GM19239 (cell line): ENCODE data around the gene RAB10.
"Not testable (repeated sequence)": the region's sequence is repeated elsewhere in the genome, so short reads cannot be mapped to it uniquely, and the experiment has no call there.

Experiments used
- DNase-seq: peaks from one replicate; pipeline ENCODE4 v3.0.0; 2011; ENCODE audit warnings: low spot score; ENCODE audit not compliant: insufficient read length
- FAIRE-seq: peaks from 2 replicates; lab custom pipeline; 2011; peaks lifted over from hg19 to GRCh38; lab: Jason Lieb, UNC

RAB10 gene

DNA sequence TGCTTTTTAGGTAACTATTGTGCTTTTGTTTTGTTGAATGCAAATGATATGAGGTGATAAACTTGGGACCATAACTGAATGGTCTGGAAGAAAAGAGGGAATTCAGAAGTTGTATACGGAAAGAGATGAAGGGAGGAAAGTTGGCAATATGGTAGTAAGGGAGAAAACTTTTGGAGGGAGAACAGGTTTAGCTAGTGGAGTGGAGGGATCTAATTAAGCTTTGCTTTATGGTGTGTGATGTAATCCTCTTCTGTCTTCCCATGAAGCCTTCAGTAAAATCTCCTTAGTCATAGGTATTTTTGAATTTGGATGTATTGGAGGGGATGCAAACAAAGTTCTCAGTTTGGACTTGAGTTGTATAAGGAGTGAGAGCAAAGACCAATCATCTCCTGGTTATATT, 20.2 kb upstream of the RAB10 start:
- FAIRE-seq, result no peak

DNA sequence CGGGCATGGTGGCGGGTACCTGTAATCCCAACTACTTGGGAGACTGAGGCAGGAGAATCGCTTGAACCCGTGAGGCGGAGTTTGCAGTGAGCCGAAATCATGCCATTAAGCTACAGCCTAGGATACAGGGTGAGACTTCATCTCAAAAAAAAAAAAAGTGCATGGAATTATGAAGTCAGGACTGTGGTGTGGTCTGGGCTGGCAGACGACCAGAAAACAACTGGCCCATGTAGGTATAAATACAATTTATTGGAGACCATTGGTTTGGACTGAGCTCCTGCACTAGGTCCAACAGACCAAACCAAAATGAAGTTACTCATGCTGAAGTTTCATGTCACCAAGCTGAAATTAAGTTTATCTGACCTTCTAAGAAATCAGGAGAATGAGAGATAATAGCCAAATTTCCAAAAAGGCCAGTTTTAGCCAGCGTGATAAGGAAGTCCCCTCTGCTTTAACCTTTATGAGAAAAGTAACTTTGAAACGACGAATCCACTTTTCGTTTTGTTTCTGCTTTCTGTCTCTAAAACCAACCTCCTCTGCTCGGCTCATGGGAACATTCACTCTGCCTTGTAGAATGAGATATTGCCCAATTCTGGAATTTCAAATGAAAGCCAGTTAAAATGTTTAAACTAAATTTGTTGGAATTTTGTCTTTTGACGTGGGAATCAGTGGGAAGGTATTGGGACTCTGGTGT, 17.7 kb upstream of the RAB10 start:
- FAIRE-seq (no peak), DNase-seq (no peak)

More for the DNA sequence above, 20.2 kb upstream of the RAB10 start:
- no peak for DNase-seq

DNA sequence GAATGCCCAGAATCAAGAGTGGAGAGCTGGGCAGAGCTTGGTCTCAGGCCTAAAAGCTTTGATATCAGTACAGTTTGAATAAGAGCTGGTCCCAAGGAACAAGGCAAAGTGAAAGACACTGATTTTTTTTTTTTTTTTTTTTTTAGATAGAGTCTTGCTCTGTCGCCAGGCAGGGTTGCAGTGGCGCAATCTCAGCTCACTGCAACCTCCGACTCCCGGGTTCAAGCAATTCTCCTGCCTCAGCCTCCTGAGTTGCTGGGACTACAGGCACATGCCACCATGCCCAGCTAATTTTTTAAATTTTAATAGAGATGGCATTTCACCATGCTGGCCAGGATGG, 17.2 kb upstream of the RAB10 start:
- not testable (repeated sequence) for DNase-seq, FAIRE-seq

DNA sequence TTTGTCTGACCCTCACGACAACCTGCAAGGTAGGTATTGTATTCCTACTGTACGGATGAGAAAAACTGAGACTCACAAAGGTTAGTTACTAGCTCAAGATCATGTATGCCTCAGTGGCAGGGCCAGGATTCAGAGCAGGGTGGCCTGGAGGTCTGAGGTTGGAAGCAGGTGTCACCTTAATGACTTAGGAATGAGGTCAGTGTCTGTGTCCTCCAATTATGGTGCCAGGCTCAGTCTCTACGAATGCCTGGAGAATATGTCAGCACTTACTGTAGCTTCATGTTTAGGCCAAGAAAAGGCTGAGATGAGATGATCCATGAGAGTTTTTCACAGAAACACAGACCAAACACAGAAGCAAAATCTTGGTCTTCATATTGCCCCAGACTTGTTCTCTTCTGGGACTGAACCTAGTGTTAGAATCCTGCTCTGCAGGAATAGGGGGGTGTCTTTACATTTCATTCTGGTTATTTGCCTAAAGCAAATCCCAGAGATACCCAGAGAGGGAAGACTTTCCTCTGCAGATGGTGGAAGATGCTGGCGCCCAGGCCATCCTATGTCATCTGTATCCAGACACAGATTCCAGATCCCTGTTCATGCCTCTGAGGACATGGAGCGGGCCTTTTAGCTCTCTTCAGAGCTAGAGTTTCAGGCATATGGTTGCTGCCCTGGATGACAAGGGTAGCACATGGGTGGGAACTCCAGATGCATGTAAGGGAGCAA, 16.3 kb upstream of the RAB10 start:
- FAIRE-seq (no peak), DNase-seq (no peak)

DNA sequence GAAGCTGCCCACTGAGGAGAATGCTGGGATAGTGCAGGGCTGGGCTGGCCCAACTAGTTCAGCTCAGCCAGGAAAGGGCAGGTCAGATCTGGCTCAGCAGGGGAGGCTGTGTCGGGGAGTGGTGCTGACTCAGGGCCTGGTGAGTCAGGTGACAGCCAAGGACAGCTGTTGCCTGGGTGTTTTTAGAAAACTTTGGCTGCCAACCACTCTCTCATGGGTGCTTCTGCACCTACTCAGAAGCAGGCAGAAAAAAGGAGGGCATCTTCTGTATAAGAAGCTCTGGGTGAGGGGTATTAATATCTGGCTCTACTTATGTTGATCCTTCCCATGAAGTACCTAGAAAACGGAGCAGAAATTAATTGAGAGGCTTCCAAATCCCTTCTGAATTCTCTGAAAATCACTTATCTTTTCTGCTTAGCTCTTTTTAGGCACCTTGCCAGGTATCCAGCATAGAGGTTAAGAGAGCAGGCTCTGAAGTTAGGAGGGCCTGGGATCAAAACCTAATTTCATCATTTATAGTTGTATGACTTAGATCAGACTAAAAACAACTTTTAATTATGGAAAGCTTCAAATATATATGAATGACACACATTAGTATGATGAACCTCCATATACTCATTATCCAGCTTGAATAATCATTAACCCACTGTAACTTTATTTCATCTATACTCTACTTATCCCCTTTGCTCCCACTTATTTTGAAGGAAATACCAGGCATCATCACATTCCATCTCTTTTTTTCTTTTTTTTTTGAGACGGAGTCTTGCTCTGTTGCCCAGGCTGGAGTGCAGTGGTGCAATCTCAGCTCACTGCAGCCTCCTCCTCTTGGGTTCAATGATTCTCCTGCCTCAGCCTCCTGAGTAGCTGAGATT, 15.5 kb upstream of the RAB10 start:
- DNase-seq, result no peak
- FAIRE-seq, result no peak

DNA sequence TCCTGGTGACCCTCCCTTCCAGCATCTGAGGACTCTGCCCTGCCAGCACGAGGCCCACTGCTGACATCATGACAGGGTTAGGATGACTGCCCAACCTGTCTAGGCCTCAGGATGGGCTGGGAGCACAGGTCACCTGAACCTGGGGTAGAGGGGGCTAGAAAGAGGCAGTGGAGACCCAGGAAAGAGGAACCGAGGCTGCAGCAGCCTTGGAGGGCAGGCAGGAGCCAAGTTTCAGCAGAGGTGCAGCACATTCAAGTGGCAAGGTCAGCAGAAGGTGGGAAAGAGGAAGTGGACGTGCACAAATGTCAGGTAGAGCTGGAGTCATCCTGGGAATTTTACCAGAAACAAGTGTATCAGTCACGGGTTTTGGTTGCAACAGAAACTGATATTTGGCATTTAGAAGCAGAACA, 13.6 kb upstream of the RAB10 start:
- FAIRE-seq, result no peak

DNA sequence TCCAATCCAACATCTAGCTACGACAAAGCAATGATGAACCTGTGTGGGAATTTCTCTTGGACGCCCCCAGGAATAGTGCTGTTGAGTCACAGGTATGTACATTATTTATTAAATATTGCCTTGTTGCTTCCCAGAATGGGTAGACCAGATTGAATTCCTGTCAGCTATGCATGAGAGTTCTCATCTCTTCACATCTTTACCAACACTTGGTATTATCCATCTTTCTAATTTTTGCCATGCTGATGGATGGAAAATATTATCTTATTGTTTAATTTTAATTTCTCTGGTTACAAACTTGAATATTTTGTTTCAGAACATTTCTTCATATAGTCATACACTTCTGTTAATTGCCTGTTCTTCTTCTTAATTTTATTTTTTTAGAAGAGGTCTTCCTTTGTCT, 9.6 kb upstream of the RAB10 start:
- FAIRE-seq (no peak), DNase-seq (no peak)

More for the DNA sequence above, 13.6 kb upstream of the RAB10 start:
- DNase-seq, result no peak

DNA sequence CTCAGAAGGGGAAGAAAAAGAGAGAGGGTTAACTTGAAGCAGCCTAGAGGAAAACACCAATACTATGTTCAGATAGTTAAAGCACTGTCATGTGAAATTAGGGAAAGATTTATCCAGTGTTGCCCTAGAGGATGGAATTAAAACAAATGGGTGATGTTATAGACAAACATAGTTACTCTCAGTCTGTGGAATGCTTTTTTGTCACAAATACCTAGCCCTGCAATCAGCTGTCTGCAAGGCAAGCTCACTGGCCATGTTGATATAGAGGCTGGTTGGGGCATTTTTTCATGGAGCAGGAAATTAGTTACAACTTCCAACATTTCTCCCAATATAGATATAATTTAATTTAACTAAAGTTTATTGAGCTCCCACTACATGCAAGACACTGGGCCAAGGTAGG, 8.4 kb upstream of the RAB10 start:
- DNase-seq (no peak), FAIRE-seq (no peak)

DNA sequence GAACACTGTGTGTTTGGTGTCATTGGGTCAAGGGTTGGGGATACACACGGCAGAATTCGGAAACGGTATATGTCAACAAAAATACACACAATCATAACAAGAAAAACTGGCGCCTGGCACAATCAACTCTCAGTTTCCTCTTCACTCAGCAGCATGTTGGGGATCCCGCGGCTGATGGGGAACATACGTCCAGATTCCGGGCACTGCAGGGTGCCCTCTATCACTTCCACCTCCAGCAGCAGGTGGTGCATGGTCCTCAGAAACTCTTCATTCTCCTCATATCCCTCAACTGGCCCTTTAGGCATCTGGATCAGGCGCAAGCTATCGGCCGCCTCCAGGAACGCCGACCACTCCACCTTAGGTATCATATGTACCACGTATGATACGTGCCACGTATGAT, 5.8 kb upstream of the RAB10 start:
- DNase-seq, FAIRE-seq: not testable (repeated sequence)

DNA sequence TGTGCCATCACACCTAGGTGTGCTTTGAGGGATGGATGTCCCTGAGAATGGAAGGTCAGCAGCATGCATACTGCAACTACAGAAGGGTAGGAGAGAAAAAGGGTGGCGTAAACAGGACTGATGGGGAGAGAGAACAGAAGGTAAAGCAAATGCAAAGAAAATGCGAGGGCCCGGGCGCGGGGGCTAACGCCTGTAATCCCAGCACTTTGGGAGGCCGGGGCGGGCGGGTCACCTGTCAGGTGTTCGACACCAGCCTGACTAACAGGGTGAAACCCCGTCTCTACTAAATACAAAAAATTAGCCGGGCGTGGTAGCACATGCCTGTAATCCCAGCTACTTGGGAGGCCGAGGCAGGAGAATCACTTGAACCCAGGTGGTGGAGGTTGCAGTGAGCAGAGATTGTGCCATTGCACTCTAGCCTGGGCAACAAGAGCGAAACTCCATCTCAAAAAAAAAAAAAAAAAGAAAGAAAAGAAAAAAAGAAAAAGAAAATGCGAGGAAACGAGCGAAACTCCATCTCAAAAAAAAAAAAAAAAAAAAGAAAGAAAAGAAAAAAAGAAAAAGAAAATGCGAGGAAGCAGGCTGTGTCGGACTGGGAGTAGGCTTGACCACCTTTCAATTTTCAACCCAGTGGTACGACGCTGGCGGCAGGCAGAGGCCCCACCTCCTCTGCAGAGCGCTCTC, 1.2 kb upstream of the RAB10 start:
- not testable (repeated sequence) for DNase-seq, FAIRE-seq

DNA sequence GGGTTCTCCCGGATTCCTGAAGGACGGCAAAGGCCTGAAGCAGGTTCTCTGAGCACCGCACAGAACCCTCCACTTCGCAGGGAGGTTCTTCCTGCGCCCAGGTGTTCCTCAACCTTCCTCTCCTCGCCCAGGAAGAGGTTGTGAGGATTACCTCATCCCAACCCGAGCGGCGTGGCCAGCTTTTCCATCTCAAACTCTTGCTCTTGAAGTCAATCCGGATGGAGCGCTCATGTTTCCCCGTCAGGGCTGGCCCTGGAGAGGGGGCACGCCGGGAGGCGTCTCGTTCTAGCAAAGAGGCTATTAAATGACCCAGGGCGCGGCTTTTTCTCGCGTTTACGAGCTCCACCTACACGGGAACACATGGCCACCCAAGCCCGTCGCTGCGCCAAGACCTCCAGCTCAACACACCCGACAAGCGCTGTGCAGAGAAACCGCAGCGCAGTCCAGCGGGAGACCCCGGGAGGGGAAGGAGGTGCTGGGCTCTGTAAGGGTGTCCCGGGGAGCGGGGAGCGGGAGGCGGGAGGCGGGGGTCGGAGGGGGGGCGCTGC, 540 bp upstream of the RAB10 start:
- no peak for DNase-seq
- peak; percentile 42 for FAIRE-seq

DNA sequence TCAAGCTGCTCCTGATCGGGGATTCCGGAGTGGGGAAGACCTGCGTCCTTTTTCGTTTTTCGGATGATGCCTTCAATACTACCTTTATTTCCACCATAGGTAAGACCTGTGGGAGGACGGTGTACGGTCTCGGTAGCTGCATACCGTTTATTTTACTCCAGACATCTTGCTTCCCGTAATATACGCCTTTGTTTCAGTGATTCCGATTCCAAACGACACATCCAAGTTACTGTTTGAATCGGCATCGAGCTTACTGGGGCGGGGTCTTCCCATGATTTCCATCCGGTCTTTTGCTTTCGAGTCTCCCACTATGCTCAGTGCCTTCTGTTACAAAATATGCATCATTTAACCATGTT, 731 bp downstream of the RAB10 start:
- FAIRE-seq, result peak; percentile 63
- no peak for DNase-seq

DNA sequence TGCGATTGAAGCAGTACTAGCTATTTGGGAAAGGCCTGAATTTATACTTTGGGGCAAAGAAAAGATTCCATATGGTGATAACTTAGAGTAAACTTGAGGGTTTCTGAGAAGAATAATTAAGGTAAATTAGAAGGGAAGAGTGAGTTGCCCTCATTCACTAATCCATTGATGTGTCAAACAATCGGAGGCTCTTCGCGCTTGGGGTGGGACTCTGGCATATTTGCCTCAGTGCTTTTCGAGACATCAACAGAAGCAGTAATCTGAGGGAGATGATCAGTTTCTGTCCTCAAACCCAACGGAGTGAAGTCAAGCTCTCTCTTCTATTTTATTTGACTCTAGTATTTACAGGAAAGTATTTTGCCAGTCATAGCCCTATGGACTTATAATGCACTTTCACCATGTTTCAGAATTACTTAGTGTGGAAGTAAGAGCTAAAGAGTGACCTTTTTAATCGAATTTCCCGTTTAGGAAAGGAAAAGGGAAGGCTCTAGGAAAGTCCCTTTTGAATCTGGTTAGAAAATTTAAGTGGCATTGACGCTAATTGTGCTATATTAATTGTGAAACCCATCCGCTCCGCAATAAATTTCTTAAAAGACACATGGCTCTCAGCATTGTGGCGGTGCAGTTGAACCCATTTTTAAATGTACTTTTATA, 1.3 kb downstream of the RAB10 start:
- peak; percentile 59 for FAIRE-seq
- no peak for DNase-seq

DNA sequence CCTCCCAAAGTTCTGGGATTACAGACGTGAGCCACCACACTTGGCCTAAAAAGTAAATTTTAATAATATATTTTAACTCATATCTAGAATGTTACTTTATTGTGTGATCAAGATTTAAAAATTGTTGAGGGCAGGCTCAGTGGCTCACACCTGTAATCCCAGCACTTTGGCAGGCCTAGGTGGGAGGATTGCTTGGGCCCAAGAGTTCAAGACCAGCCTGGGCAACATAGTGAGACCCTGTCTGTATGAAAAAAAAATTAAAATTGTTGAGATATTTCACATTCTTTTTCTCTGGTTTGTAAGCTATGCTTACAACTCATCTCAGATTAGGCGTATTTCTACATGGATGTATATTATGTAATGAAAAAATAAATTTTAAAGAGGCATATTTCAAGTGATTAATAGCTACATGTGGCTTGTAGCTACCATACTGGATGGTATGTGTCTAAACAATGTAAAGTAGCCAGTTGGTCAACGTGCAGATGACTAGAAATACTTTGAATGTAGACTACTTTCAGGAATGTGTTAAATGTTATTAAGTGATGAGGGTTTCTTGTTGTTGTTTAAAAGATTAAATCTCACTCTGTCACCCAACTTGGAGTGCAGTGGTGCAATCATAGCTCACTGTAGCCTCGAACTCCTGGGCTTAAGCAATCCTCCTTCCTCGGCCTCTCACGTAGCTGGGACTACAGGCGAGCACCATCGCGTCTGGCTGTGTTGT, 5.9 kb downstream of the RAB10 start:
- DNase-seq (no peak), FAIRE-seq (no peak)

DNA sequence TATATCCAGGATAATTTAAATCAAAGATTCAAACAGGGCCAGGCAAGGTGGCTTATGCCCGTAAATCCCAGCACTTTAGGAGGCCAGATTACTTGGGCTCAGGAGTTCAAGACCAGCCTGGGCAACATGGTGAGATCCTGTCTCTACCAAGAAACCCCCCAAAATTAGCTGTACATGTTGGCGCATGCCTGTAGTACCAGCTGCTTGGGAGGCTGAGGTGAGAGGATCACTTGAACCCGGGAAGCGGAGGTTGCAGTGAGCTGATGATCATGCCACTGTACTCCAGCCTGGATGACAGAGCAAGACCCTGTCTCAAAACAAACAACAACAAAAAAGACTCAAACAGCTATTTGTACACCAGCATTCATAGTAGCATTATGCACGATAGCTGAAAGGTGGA, 9.2 kb downstream of the RAB10 start:
- FAIRE-seq (no peak), DNase-seq (no peak)

DNA sequence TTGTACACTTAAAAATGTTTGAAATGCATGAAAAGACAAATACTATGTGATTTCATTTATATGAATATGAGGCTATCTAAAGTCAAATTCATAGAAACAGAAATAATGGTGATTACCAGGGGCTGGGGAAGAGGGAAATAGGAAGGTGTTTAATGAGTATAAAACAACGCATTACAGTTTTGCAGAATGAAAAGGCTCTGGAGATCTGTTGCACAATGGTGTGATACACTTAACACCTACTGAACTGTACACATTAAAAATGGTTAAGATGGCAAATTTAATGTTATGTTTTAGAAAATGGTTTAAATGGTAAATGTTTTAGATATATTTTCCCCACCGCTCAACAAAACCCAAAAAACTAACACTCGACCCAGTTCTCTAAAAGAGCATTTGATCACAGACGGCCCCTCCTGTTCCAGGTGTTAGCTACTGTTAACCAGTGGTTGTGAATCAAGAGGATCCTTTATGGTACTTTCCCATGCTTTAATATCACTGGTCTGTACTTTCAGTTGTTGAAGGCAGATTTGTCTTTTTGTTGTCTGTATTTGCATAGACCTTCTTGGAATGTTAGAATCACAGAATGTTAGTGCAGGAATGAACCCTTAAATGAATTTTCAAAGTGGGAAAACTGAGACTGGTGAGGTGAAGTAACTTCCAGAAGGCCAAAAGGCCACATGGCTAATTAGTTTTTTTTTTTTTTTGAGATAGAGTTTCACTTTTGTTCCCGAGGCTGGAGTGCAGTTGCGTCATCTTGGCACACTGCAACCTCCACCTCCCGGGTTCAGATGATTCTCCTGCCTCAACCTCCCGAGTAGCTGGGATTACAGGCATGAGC, 10.2 kb downstream of the RAB10 start:
- no peak for DNase-seq
- FAIRE-seq, result no peak

DNA sequence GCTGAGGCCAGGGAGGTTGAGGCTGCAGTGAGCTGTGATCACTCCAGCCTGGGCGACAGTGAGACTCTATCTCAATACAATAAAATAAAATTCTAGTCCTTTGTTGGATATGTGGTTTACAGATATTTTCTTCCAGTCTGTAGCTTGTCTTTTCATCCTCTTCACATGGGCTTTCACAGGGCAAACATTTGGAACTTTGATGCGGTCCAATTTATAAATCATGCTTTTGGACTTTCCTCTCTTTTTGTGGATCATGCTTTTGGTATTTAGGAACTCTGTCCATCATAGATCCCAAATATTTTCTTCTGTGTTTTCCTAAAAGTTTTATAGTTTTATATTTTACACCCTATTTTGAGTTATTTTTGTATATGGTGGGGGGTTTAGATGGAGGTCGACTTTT, 14.9 kb downstream of the RAB10 start:
- DNase-seq, result no peak
- no peak for FAIRE-seq

DNA sequence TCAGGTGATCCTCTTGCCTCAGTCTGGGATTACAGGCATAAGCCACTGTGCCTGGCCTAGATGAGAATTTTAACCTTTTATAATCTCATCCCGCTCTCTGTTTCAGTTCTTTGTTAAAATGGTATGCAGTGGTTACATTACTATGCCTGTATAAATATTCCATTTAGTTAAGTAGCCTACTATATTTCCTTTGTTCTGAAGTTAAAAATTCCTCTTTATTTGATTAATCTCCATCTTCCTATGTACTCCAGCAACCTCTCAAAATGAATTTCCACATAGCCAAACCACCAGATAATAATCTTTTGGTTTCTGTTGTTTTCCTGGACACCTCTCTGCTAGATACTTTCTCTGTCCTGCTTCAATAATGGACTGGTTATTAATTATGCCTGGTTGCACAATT, 15.8 kb downstream of the RAB10 start:
- FAIRE-seq (no peak), DNase-seq (no peak)
